Activated CD4-positive, alpha-beta T cell treated with anti-CD3 and anti-CD28 coated beads for 24 hours (primary cell): ENCODE data around the gene RABGGTB.
"Not testable (repeated sequence)": the region's sequence is repeated elsewhere in the genome, so short reads cannot be mapped to it uniquely, and the experiment has no call there.

Source experiments
- DNase-seq, 2 donors: peaks; one replicate each; pipeline ENCODE4 v3.0.0-alpha.2; 2020; ENCODE audit warnings: low read depth in 2 of 2

The RABGGTB gene

GRCh38 chr1:75795703-75796193 is 9.7 kb downstream of the RABGGTB start:
- DNase-seq, result no peak

DNA sequence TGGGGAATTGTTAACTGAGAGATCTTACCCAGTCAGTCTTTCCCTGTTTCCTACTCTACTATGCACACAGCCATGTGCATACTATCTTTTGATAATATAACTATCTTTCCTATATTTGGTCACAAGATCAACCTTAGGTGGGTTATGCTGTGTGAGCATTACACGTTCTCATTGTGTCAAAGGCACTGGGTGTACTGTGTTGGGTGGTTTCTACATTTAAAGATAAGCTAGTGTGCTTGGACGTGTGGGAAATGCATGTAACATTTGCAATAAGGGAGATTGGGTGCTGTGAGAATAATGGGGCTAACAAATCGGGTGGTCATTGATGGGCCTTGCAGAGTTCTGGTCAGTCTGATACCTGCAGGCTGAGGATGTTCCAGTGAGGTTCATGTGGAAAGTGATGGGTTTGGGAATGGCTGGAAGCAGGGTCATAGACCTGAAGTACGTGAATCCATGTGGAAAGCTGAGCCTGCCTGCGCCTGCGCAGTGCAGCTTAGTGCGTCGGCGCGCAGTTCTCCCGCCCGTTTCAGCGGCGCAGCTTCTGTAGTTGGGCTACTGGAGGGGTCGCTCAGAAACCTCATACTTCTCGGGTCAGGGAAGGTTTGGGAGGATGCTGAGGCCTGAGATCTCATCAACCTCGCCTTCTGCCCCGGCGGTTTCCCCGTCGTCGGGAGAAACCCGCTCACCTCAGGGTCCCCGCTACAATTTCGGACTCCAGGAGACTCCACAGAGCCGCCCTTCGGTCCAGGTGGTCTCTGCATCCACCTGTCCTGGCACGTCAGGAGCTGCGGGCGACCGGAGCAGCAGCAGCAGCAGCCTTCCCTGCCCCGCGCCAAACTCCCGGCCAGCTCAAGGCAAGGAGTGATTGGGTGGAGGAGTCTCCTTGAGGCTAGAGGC is 10.6 kb downstream of the RABGGTB start, which contains the start of gene MSH4:
Gene MSH4, plus strand, starts transcription at position 507 of the 897 bp plus-strand sequence. Its CDS starts 104 bp downstream, at position 611.
- no peak for DNase-seq

DNA sequence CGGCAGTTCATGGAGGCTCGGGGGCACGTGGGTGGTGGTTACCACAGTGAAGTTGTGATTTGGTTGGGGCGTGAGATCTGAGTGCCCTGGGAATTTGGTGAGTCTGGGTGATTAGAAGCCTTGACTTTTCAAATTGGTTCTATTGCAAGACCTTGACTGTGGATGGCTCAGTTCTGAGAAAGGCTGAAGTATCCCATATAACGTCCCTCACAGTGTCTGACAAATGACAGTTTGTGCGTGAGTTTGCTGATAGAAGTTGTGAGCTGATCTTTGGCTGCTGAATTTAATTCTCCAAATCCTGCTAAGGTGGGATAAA is 11.2 kb downstream of the RABGGTB start:
- DNase-seq, result no peak

- DNase-seq, result no peak
These were observed 11.7 kb downstream of the RABGGTB start for GRCh38 chr1:75797606-75798216.

- not testable (repeated sequence) for DNase-seq
These were observed 15.4 kb downstream of the RABGGTB start for GRCh38 chr1:75801480-75801879.

DNA sequence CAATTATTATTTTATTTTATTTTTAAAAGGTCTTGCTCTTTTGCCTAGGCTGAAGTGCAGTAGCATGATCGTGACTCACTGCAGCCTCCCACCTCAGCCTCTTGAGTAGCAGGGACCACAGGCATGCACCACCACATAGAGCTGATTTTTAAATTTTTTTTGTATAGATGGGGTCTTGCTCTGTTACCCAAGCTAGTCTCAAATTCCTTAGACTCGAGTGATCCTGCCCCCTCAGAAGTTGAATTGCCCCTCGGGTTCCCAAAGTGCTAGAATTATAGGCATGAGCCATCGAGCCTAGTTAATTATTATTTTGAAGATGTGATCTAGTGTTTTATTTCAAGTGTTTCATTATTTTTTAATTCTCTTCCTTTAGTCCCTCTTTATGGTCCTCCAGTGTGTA is 22.9 kb downstream of the RABGGTB start:
- no peak for DNase-seq

GRCh38 chr1:75810113-75810512 is 24.1 kb downstream of the RABGGTB start:
- not testable (repeated sequence) for DNase-seq

- no peak for DNase-seq
These were observed 25.3 kb downstream of the RABGGTB start for GRCh38 chr1:75811211-75811981.

- DNase-seq, result no peak
These were observed 26.0 kb downstream of the RABGGTB start for GRCh38 chr1:75812065-75812464.

- not testable (repeated sequence) for DNase-seq
These were observed 37.5 kb downstream of the RABGGTB start for GRCh38 chr1:75823596-75823995.

- no peak for DNase-seq
These were observed 50.6 kb downstream of the RABGGTB start for GRCh38 chr1:75836528-75837100.

DNA sequence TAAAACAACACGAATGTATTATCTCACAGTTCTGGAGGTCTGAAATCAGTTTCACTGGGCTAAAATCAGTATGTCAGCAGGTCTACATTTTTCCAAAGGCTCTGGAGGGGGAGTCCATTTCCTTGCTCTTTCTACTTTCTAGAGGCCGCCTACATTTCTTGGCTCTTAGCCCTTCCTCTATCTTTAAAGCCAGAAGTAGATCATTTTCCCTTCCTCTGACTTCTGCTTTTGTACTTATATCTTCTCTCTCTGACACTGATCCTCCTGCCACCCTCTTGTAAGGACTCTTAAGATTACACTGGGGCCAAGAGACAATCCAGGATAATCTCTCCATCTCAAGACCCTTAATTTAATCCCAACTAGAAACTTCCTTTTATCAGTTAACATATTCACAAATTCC is 52.0 kb downstream of the RABGGTB start:
- no peak for DNase-seq

- no peak for DNase-seq
These were observed 55.4 kb downstream of the RABGGTB start for GRCh38 chr1:75841421-75841820.
